Loucy (cell line): ENCODE data around the gene CALHM2.

Experiments
- CTCF ChIP-seq: fragments of 200-600 bp; sonication (generic); conservative IDR thresholded peaks from 2 replicates; pipeline ENCODE4 v1.5.1; 2014; ENCODE audit warnings: mild to moderate bottlenecking, antibody characterized with exemption, low read length
- EZH2phosphoT487 ChIP-seq: fragments of 200-600 bp; IDR thresholded peaks from 2 replicates; pipeline ENCODE4 v1.6.1; 2018; ENCODE audit warnings: antibody characterized with exemption, mild to moderate bottlenecking, moderate library complexity, borderline replicate concordance

GRCh38 chr10:103413564-103413963 lies 38.6 kb downstream of the CALHM2 start:
- no peak for TF ChIP-seq CTCF
- TF ChIP-seq EZH2phosphoT487 = no peak
